Neural cell (in vitro differentiated cells): ENCODE data around the gene E4F1. TPM values are rescaled to one million over a fixed set of nuclear protein-coding genes. Genes with fewer than 3 reads are reported as not detected.

ENCODE experiments used
- H2AFZ ChIP-seq: fragments of 200-600, 300-800 bp; sonication (generic), shearing (Covaris generic); 2 replicates; pipeline ENCODE4 v1.6.0; 2014; ENCODE audit warnings: low read depth, mild to moderate bottlenecking, antibody characterized with exemption, low read length, moderate library complexity
- H3F3A ChIP-seq: fragments of 200-600 bp; shearing (Covaris generic); 2 replicates; pipeline ENCODE4 v1.6.1; 2016; ENCODE audit warnings: mild to moderate bottlenecking, moderate library complexity, mixed read lengths, antibody characterized with exemption, low read length; ENCODE audit not compliant: insufficient read depth, poor library complexity, severe bottlenecking
- H3K27ac ChIP-seq: fragments of 200-600, 300-800 bp; sonication (generic), shearing (Covaris generic); 2 replicates; pipeline ENCODE4 v1.5.1; 2014; ENCODE audit warnings: mild to moderate bottlenecking, low read length, moderate library complexity
- H3K27me3 ChIP-seq: fragments of 300-800, 200-600 bp; sonication (generic), shearing (Covaris generic); 2 replicates; pipeline ENCODE4 v1.6.0; 2014; ENCODE audit warnings: mild to moderate bottlenecking, low read depth, low read length, moderate library complexity; ENCODE audit not compliant: insufficient read depth
- H3K36me3 ChIP-seq: fragments of 300-800, 200-600 bp; sonication (generic), shearing (Covaris generic); 2 replicates; pipeline ENCODE4 v1.5.1; 2014; ENCODE audit warnings: mild to moderate bottlenecking, antibody characterized with exemption, low read length, moderate library complexity; ENCODE audit not compliant: insufficient read depth
- H3K4me2 ChIP-seq: fragments of 300-800, 200-600 bp; sonication (generic), shearing (Covaris generic); 2 replicates; pipeline ENCODE4 v1.6.0; 2014; ENCODE audit warnings: mild to moderate bottlenecking, low read length
- H3K4me3 ChIP-seq: fragments of 300-800, 200-600 bp; sonication (generic), shearing (Covaris generic); 2 replicates; pipeline ENCODE4 v1.5.1; 2014; ENCODE audit warnings: mild to moderate bottlenecking, low read length, moderate library complexity
- H3K79me2 ChIP-seq: fragments of 200-600 bp; shearing (Covaris generic); replicated peaks from 2 replicates; pipeline ENCODE4 v1.6.0; 2014; ENCODE audit warnings: mild to moderate bottlenecking, low read length, moderate library complexity; ENCODE audit not compliant: insufficient read depth
- H3K9ac ChIP-seq: fragments of 300-800, 200-600 bp; sonication (generic), shearing (Covaris generic); 2 replicates; pipeline ENCODE4 v1.6.1; 2016; ENCODE audit warnings: mild to moderate bottlenecking, low read length, mixed read lengths
- H3K9me2 ChIP-seq: fragments of 200-600 bp; shearing (Covaris generic); 2 replicates; pipeline ENCODE4 v1.6.1; 2016; ENCODE audit warnings: mild to moderate bottlenecking, low read length, mixed read lengths; ENCODE audit not compliant: insufficient read depth
- H3K9me3 ChIP-seq: fragments of 200-600, 300-800 bp; sonication (generic), shearing (Covaris generic); 2 replicates; pipeline ENCODE4 v1.6.1; 2016; ENCODE audit warnings: mild to moderate bottlenecking, mixed run types, low read length, moderate library complexity, mixed read lengths
- H4K20me1 ChIP-seq: fragments of 200-600 bp; shearing (Covaris generic); 2 replicates; pipeline ENCODE4 v1.6.1; 2016; ENCODE audit warnings: mild to moderate bottlenecking, mixed run types; ENCODE audit not compliant: insufficient read depth
- CTCF ChIP-seq: fragments of 450-650 bp; IDR thresholded peaks from 2 replicates; pipeline ENCODE4 v1.5.1; 2014; ENCODE audit warnings: antibody characterized with exemption, mild to moderate bottlenecking, moderate library complexity; ENCODE audit not compliant: poor library complexity, severe bottlenecking
- EP300 ChIP-seq: fragments of 450-650 bp; conservative IDR thresholded peaks from 2 replicates; pipeline ENCODE4 v1.6.1; 2014; ENCODE audit warnings: antibody characterized with exemption, mild to moderate bottlenecking, moderate library complexity; ENCODE audit not compliant: poor library complexity, severe bottlenecking
- EZH2 ChIP-seq: fragments of 200-600, 300-800 bp; shearing (Covaris generic), sonication (generic); IDR thresholded peaks from 2 replicates; pipeline ENCODE4 v1.6.1; 2014; ENCODE audit warnings: antibody characterized with exemption, low read length, borderline replicate concordance, mild to moderate bottlenecking; ENCODE audit not compliant: insufficient read depth, poor library complexity, severe bottlenecking
- MXI1 ChIP-seq: fragments of 450-650 bp; conservative IDR thresholded peaks from 2 replicates; pipeline ENCODE4 v1.6.1; 2014; ENCODE audit warnings: antibody characterized with exemption, mild to moderate bottlenecking; ENCODE audit not compliant: poor library complexity, severe bottlenecking
- POLR2AphosphoS5 ChIP-seq: IDR thresholded peaks from 2 replicates; pipeline ENCODE4 v1.6.1; 2012
- RAD21 ChIP-seq: fragments of 450-650 bp; conservative IDR thresholded peaks from 2 replicates; pipeline ENCODE4 v1.6.1; 2014; ENCODE audit warnings: antibody characterized with exemption, mild to moderate bottlenecking, moderate library complexity
- SMC3 ChIP-seq: fragments of 450-650 bp; conservative IDR thresholded peaks from 2 replicates; pipeline ENCODE4 v1.6.1; 2014; ENCODE audit warnings: antibody characterized with exemption, mild to moderate bottlenecking, moderate library complexity; ENCODE audit not compliant: poor library complexity
- TAF1 ChIP-seq: IDR thresholded peaks from 2 replicates; pipeline ENCODE4 v1.6.1; 2012; ENCODE audit warnings: low read depth
- polyA plus RNA-seq: library from polyadenylated mRNA; depleted of rRNA; stranded (reverse); fragments of >200 nt; gene quantifications from 2 replicates; pipeline ENCODE4 v1.2.3, GENCODE V29; 2014
- TF ChIP-seq, protein P1 (sequence below): IDR thresholded peaks from 2 replicates; pipeline ENCODE4 v1.6.1; 2012; ENCODE audit warnings: borderline replicate concordance

Gene E4F1
- polyA plus RNA-seq, 1 donor from 2014 or later: 64.9 TPM

DNA sequence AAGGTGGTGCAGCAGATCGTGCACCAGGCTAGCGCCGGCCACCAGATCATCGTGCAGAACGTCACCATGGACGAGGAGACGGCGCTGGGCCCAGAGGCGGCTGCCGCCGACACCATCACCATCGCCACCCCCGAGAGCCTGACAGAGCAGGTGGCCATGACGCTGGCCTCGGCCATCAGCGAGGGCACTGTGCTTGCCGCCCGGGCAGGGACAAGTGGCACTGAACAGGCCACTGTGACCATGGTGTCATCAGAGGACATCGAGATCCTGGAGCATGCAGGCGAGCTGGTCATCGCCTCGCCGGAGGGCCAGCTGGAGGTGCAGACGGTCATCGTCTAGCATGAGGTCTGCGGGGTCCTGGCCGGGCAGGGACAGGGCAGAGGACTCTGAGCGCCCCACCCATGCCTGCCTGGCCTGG lies 11.9 kb downstream of the E4F1 start:
- TF ChIP-seq CTCF (no peak), TAF1 (no peak), POLR2AphosphoS5 (no peak)
- TF ChIP-seq, protein P1, sequence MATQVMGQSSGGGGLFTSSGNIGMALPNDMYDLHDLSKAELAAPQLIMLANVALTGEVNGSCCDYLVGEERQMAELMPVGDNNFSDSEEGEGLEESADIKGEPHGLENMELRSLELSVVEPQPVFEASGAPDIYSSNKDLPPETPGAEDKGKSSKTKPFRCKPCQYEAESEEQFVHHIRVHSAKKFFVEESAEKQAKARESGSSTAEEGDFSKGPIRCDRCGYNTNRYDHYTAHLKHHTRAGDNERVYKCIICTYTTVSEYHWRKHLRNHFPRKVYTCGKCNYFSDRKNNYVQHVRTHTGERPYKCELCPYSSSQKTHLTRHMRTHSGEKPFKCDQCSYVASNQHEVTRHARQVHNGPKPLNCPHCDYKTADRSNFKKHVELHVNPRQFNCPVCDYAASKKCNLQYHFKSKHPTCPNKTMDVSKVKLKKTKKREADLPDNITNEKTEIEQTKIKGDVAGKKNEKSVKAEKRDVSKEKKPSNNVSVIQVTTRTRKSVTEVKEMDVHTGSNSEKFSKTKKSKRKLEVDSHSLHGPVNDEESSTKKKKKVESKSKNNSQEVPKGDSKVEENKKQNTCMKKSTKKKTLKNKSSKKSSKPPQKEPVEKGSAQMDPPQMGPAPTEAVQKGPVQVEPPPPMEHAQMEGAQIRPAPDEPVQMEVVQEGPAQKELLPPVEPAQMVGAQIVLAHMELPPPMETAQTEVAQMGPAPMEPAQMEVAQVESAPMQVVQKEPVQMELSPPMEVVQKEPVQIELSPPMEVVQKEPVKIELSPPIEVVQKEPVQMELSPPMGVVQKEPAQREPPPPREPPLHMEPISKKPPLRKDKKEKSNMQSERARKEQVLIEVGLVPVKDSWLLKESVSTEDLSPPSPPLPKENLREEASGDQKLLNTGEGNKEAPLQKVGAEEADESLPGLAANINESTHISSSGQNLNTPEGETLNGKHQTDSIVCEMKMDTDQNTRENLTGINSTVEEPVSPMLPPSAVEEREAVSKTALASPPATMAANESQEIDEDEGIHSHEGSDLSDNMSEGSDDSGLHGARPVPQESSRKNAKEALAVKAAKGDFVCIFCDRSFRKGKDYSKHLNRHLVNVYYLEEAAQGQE: no peak
- no peaks in the 10 kb centered on the region for H3K79me2 ChIP-seq
- H3K9me3 ChIP-seq: no peaks in the 10 kb centered on the region
- no peak overlapping the region for H2AFZ ChIP-seq
- no peaks in the 10 kb centered on the region for H4K20me1 ChIP-seq
- H3F3A ChIP-seq: no peaks in the 10 kb centered on the region
- no peak overlapping the region for H3K4me2 ChIP-seq
- H3K27me3 ChIP-seq: peaks cover 15% of the 10 kb centered on the region
- no peaks in the 10 kb centered on the region for H3K36me3 ChIP-seq
- H3K4me3 ChIP-seq: no peak overlapping the region
- no peaks in the 10 kb centered on the region for H3K9me2 ChIP-seq
- no peak overlapping the region for H3K9ac ChIP-seq
- no peak overlapping the region for H3K27ac ChIP-seq

- Histone ChIP-seq H3K9me3 (no peaks in the 10 kb centered on the region), H3K9me2 (no peaks in the 10 kb centered on the region), H3K79me2 (no peaks in the 10 kb centered on the region), H3K27ac (no peak overlapping the region), H3F3A (no peaks in the 10 kb centered on the region), H3K4me3 (no peak overlapping the region), H3K9ac (no peak overlapping the region), H3K36me3 (no peaks in the 10 kb centered on the region), H3K27me3 (peaks cover 15% of the 10 kb centered on the region), H4K20me1 (no peaks in the 10 kb centered on the region), H2AFZ (no peak overlapping the region), H3K4me2 (no peak overlapping the region)
- TF ChIP-seq MXI1 (no peak), POLR2AphosphoS5 (no peak), CTCF (no peak), TAF1 (no peak), SMC3 (no peak), RAD21 (no peak), EZH2 (no peak), EP300 (no peak)
- TF ChIP-seq, protein P1: no peak
Observed at GRCh38 chr16:2235695-2236336, 12.4 kb downstream of the E4F1 start.
